Fibroblast of lung (primary cell): ENCODE measurements around the gene ARHGEF16. TPM values are rescaled to one million over a fixed set of nuclear protein-coding genes. Genes with fewer than 3 reads are reported as not detected.

ENCODE experiments used
- DNase-seq, 2 donors: peaks; one replicate each; pipeline versions ENCODE4 v3.0.0 to v3.0.0-alpha.2; 2010; ENCODE audit warnings: low read depth in 2 of 2
- H2AFZ ChIP-seq: 2 replicates; pipeline ENCODE4 v1.5.1; 2012; ENCODE audit warnings: low read length, control low read depth, inconsistent platforms
- H3K27ac ChIP-seq: 2 replicates; pipeline ENCODE4 v1.5.1; 2011; ENCODE audit warnings: low read length, control low read depth; ENCODE audit not compliant: insufficient read depth
- H3K27me3 ChIP-seq: 2 replicates; pipeline ENCODE4 v1.5.1; 2011; ENCODE audit warnings: mild to moderate bottlenecking, low read length; ENCODE audit not compliant: control insufficient read depth, insufficient read depth
- H3K36me3 ChIP-seq: 2 replicates; pipeline ENCODE4 v1.5.1; 2011; ENCODE audit warnings: low read length; ENCODE audit not compliant: control insufficient read depth, insufficient read depth
- H3K4me1 ChIP-seq: 2 replicates; pipeline ENCODE4 v1.5.1; 2011; ENCODE audit warnings: low read length; ENCODE audit not compliant: control insufficient read depth, insufficient read depth; ENCODE audit errors: extremely low read depth
- H3K4me2 ChIP-seq: 2 replicates; pipeline ENCODE4 v1.5.1; 2011; ENCODE audit warnings: low read length, control low read depth; ENCODE audit not compliant: insufficient read depth; ENCODE audit errors: extremely low read depth
- H3K4me3 ChIP-seq, 4 experiments: fragments of 200-600 bp in 1 of 4; sonication (generic) in 1 of 4; replicated peaks in 1 of 4; 2 replicates each; pipeline ENCODE4 v1.5.1; 2011 to 2016; ENCODE audit warnings: low read length in 4 of 4, low read depth in 3 of 4, mild to moderate bottlenecking in 3 of 4, control low read depth in 2 of 4, inconsistent platforms in 1 of 4, mixed read lengths in 1 of 4; ENCODE audit not compliant: insufficient read depth in 1 of 4; ENCODE audit errors: control extremely low read depth in 1 of 4
- H3K79me2 ChIP-seq: 2 replicates; pipeline ENCODE4 v1.5.1; 2012; ENCODE audit warnings: mild to moderate bottlenecking, low read length, inconsistent platforms; ENCODE audit not compliant: control insufficient read depth, insufficient read depth
- H3K9ac ChIP-seq: 2 replicates; pipeline ENCODE4 v1.5.1; 2011; ENCODE audit warnings: mild to moderate bottlenecking, low read length, control low read depth; ENCODE audit not compliant: insufficient read depth
- H3K9me3 ChIP-seq: 2 replicates; pipeline ENCODE4 v1.5.1; 2012; ENCODE audit warnings: low read depth, low read length; ENCODE audit not compliant: control insufficient read depth, insufficient read depth
- H4K20me1 ChIP-seq: 2 replicates; pipeline ENCODE4 v1.5.1; 2011; ENCODE audit warnings: low read length; ENCODE audit not compliant: control insufficient read depth, insufficient read depth; ENCODE audit errors: extremely low read depth
- CTCF ChIP-seq, 2 donors: IDR thresholded peaks in 1 of 2; conservative IDR thresholded peaks in 1 of 2; 1 replicate in 1 of 2; 2 replicates in 1 of 2; pipeline ENCODE4 v1.5.1; 2011 to 2012; ENCODE audit warnings: low read length in 2 of 2, control low read depth in 1 of 2, inconsistent platforms in 1 of 2, low read depth in 1 of 2, mild to moderate bottlenecking in 1 of 2
- EZH2 ChIP-seq: IDR thresholded peaks from 2 replicates; pipeline ENCODE4 v1.5.1; 2012; ENCODE audit warnings: low read length, control low read depth, mild to moderate bottlenecking; ENCODE audit errors: missing control alignments
- polyA plus RNA-seq, 2 donors: library from polyadenylated mRNA; depleted of rRNA in 1 of 2; stranded (reverse) in 1 of 2; unstranded in 1 of 2; fragments of >200 nt; gene quantifications; 2 replicates each; pipeline ENCODE4 v1.2.1, GENCODE V29; 2011 to 2012; ENCODE audit warnings: missing spikeins in 1 of 2
- total RNA-seq: library from RNA; depleted of rRNA; stranded (reverse); fragments of >200 nt; gene quantifications from 2 replicates; pipeline ENCODE4 v1.2.1, GENCODE V29; 2014

Gene ARHGEF16
- total and polyA plus RNA-seq, 2 donors (not counting 1 experiment from before 2014, with no cell fraction given): 0.02 to 0.17 TPM

GRCh38 chr1:3494321-3495308 lies 40.1 kb downstream of the ARHGEF16 start:
- TF ChIP-seq CTCF (conservative IDR thresholded peaks at IDR 0.05 in 1 of 2, IDR thresholded peaks at IDR 0.05 in 1 of 2; ENCODE audit: low read depth in 1 of 2, low read length in 2 of 2): no peak
- TF ChIP-seq EZH2: no peak
- Histone ChIP-seq H3K9me3 (no peaks in the 10 kb centered on the region), H3K27ac (no peak overlapping the region), H3K79me2 (no peaks in the 10 kb centered on the region), H3K4me2 (no peak overlapping the region), H3K4me3 (no peak overlapping the region), H3K4me1 (no peaks in the 10 kb centered on the region), H2AFZ (no peak overlapping the region), H3K27me3 (no peaks in the 10 kb centered on the region), H3K9ac (no peak overlapping the region), H4K20me1 (no peaks in the 10 kb centered on the region), H3K36me3 (no peaks in the 10 kb centered on the region)
- DNase-seq: no peak

GRCh38 chr1:3495776-3496745 lies 41.6 kb downstream of the ARHGEF16 start:
- H3K4me2 ChIP-seq: no peak overlapping the region
- H3K9ac ChIP-seq: no peak overlapping the region
- no peak overlapping the region for H2AFZ ChIP-seq
- no peaks in the 10 kb centered on the region for H3K36me3 ChIP-seq
- H4K20me1 ChIP-seq: no peaks in the 10 kb centered on the region
- no peak overlapping the region for H3K4me3 ChIP-seq
- H3K79me2 ChIP-seq: no peaks in the 10 kb centered on the region
- no peaks in the 10 kb centered on the region for H3K9me3 ChIP-seq
- H3K27me3 ChIP-seq: no peaks in the 10 kb centered on the region
- no peak overlapping the region for H3K27ac ChIP-seq
- TF ChIP-seq CTCF (conservative IDR thresholded peaks at IDR 0.05 in 1 of 2, IDR thresholded peaks at IDR 0.05 in 1 of 2; ENCODE audit: low read depth in 1 of 2, low read length in 2 of 2) (no peak), EZH2 (no peak)
- H3K4me1 ChIP-seq: no peaks in the 10 kb centered on the region
- DNase-seq: peak in 1 of 2 donors; percentile 57

- Histone ChIP-seq H3K36me3 (no peaks in the 10 kb centered on the region), H3K79me2 (no peaks in the 10 kb centered on the region)
Observed at GRCh38 chr1:3496916-3497315, 42.5 kb downstream of the ARHGEF16 start.

More at GRCh38 chr1:3496916-3497315, 42.5 kb downstream of the ARHGEF16 start:
- H3K4me1 ChIP-seq: no peaks in the 10 kb centered on the region
- no peaks in the 10 kb centered on the region for H3K27me3 ChIP-seq
- H3K9ac ChIP-seq: no peak overlapping the region
- no peak overlapping the region for H2AFZ ChIP-seq
- H3K27ac ChIP-seq: no peak overlapping the region
- H3K9me3 ChIP-seq: no peaks in the 10 kb centered on the region
- no peaks in the 10 kb centered on the region for H4K20me1 ChIP-seq
- H3K4me3 ChIP-seq: no peak overlapping the region
- no peak overlapping the region for H3K4me2 ChIP-seq
- TF ChIP-seq CTCF (conservative IDR thresholded peaks at IDR 0.05 in 1 of 2, IDR thresholded peaks at IDR 0.05 in 1 of 2; ENCODE audit: low read depth in 1 of 2, low read length in 2 of 2) (no peak), EZH2 (no peak)
- DNase-seq: no peak
